Loucy (cell line): ENCODE results near the gene CCL20.

Experiments
- H2AFZ ChIP-seq: fragments of 200-600 bp; sonication (generic); 2 replicates; pipeline ENCODE4 v1.6.0; 2016; ENCODE audit warnings: antibody characterized with exemption, mild to moderate bottlenecking, low read length, moderate library complexity
- H3F3A ChIP-seq: fragments of 200-600 bp; 2 replicates; pipeline ENCODE4 v1.6.0; 2016; ENCODE audit warnings: antibody characterized with exemption, low read depth, mild to moderate bottlenecking
- H3K27me3 ChIP-seq: fragments of 200-600 bp; sonication (generic); 2 replicates; pipeline ENCODE4 v1.6.1; 2014; ENCODE audit warnings: low read length, mild to moderate bottlenecking; ENCODE audit not compliant: insufficient read depth, poor library complexity, severe bottlenecking
- H3K36me3 ChIP-seq: fragments of 200-600 bp; sonication (generic); 2 replicates; pipeline ENCODE4 v1.6.1; 2016; ENCODE audit warnings: low read length; ENCODE audit not compliant: insufficient read depth
- H3K4me1 ChIP-seq: fragments of 200-600 bp; sonication (generic); 2 replicates; pipeline ENCODE4 v1.5.1; 2014; ENCODE audit warnings: low read length, mild to moderate bottlenecking; ENCODE audit not compliant: insufficient read depth, poor library complexity, severe bottlenecking
- H3K4me2 ChIP-seq: fragments of 200-600 bp; sonication (generic); 2 replicates; pipeline ENCODE4 v1.6.0; 2014; ENCODE audit warnings: antibody characterized with exemption, low read length, low read depth, mild to moderate bottlenecking; ENCODE audit not compliant: poor library complexity, severe bottlenecking
- H3K4me3 ChIP-seq: fragments of 200-600 bp; sonication (generic); 2 replicates; pipeline ENCODE4 v1.5.1; 2014; ENCODE audit warnings: low read length, mild to moderate bottlenecking, mixed read lengths; ENCODE audit not compliant: poor library complexity, severe bottlenecking
- H3K79me2 ChIP-seq: fragments of 200-600 bp; sonication (generic); 2 replicates; pipeline ENCODE4 v1.6.1; 2014; ENCODE audit warnings: low read length; ENCODE audit not compliant: insufficient read depth
- H3K9ac ChIP-seq: fragments of 200-600 bp; sonication (generic); 2 replicates; pipeline ENCODE4 v1.6.0; 2014; ENCODE audit warnings: mild to moderate bottlenecking, low read depth, low read length, moderate library complexity; ENCODE audit not compliant: poor library complexity, severe bottlenecking
- H3K9me2 ChIP-seq: fragments of 200-600 bp; sonication (generic); replicated peaks from 2 replicates; pipeline ENCODE4 v1.6.1; 2016; ENCODE audit warnings: low read depth, low read length, mixed read lengths
- H3K9me3 ChIP-seq: fragments of 200-600 bp; sonication (generic); 2 replicates; pipeline ENCODE4 v1.6.1; 2014; ENCODE audit warnings: mild to moderate bottlenecking, antibody characterized with exemption, low read length, low read depth; ENCODE audit not compliant: insufficient read depth
- H4K20me1 ChIP-seq: fragments of 200-600 bp; sonication (generic); 2 replicates; pipeline ENCODE4 v1.6.0; 2014; ENCODE audit warnings: antibody characterized with exemption, low read length, mild to moderate bottlenecking; ENCODE audit not compliant: insufficient read depth, poor library complexity, severe bottlenecking
- CTCF ChIP-seq: fragments of 200-600 bp; sonication (generic); conservative IDR thresholded peaks from 2 replicates; pipeline ENCODE4 v1.5.1; 2014; ENCODE audit warnings: mild to moderate bottlenecking, antibody characterized with exemption, low read length
- EZH2phosphoT487 ChIP-seq: fragments of 200-600 bp; IDR thresholded peaks from 2 replicates; pipeline ENCODE4 v1.6.1; 2018; ENCODE audit warnings: antibody characterized with exemption, mild to moderate bottlenecking, moderate library complexity, borderline replicate concordance

CCL20 gene

DNA sequence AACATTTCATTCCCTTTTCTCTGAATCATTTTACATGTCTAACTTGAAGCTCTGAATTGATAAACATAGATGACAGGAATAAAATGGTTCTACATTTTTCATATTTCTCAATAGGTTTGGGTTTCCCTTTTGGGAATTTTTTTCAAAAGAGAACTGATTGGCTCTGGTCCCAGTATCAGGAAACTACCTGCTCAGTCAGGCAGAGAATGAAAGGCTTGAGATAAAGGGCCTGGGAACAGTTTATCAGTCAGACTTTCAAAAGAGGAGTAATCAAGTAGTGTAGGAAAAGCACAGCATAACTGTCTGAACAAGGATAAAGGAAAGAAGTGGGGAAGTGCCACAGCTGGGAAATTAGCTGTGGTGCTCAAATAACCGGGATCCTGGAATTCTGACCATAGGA lies 28.3 kb upstream of the CCL20 start:
- no peaks in the 10 kb centered on the region for H3K9me3 ChIP-seq

GRCh38 chr2:227788561-227789018 lies 25.1 kb upstream of the CCL20 start:
- TF ChIP-seq EZH2phosphoT487 (no peak), CTCF (no peak)
- Histone ChIP-seq H3K4me1 (no peaks in the 10 kb centered on the region), H3K4me2 (no peak overlapping the region)

More for the DNA sequence above, 28.3 kb upstream of the CCL20 start:
- no peaks in the 10 kb centered on the region for H3K79me2 ChIP-seq
- no peaks in the 10 kb centered on the region for H3K4me1 ChIP-seq
- no peaks in the 10 kb centered on the region for H4K20me1 ChIP-seq
- H3K4me3 ChIP-seq = no peak overlapping the region
- H3K36me3 ChIP-seq = no peaks in the 10 kb centered on the region
- H3F3A ChIP-seq = no peaks in the 10 kb centered on the region
- H3K4me2 ChIP-seq = no peak overlapping the region
- TF ChIP-seq EZH2phosphoT487 = no peak
- TF ChIP-seq CTCF = no peak
- H3K27me3 ChIP-seq = no peaks in the 10 kb centered on the region
- no peaks in the 10 kb centered on the region for H3K9me2 ChIP-seq
- H3K9ac ChIP-seq = no peak overlapping the region
- no peak overlapping the region for H2AFZ ChIP-seq

DNA sequence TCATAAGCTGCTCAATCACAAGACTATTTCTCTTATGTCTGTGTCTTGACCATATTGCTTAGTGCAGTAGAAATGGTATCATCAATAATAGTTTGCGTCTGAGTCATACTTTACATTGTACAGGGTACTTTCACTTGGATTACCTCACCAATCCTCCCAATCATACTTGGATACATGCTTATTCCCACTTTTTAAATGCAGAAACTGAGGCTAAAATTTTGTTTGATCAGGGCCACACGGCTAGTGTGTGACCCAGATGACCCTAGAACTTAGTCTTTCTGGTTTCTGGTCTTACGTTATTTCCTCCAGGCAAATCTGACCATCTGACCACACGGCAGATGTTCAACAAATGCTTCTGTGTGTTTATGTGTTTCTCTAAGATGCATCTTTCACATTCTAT lies 23.8 kb upstream of the CCL20 start:
- no peak overlapping the region for H3K9ac ChIP-seq
- H3F3A ChIP-seq = no peaks in the 10 kb centered on the region
- H3K9me2 ChIP-seq = no peaks in the 10 kb centered on the region
- H3K4me1 ChIP-seq = no peaks in the 10 kb centered on the region
- no peaks in the 10 kb centered on the region for H3K36me3 ChIP-seq
- no peak overlapping the region for H3K4me2 ChIP-seq
- H3K4me3 ChIP-seq = no peak overlapping the region
- H2AFZ ChIP-seq = no peak overlapping the region
- no peaks in the 10 kb centered on the region for H3K9me3 ChIP-seq
- no peaks in the 10 kb centered on the region for H3K79me2 ChIP-seq
- no peaks in the 10 kb centered on the region for H3K27me3 ChIP-seq
- H4K20me1 ChIP-seq = no peaks in the 10 kb centered on the region
- TF ChIP-seq EZH2phosphoT487 (no peak), CTCF (no peak)

More at GRCh38 chr2:227788561-227789018, 25.1 kb upstream of the CCL20 start:
- no peaks in the 10 kb centered on the region for H3K79me2 ChIP-seq
- no peaks in the 10 kb centered on the region for H3K9me2 ChIP-seq
- H3F3A ChIP-seq = no peaks in the 10 kb centered on the region
- H3K27me3 ChIP-seq = no peaks in the 10 kb centered on the region
- no peaks in the 10 kb centered on the region for H4K20me1 ChIP-seq
- H3K4me3 ChIP-seq = no peak overlapping the region
- no peaks in the 10 kb centered on the region for H3K36me3 ChIP-seq
- no peak overlapping the region for H3K9ac ChIP-seq
- no peak overlapping the region for H2AFZ ChIP-seq
- no peaks in the 10 kb centered on the region for H3K9me3 ChIP-seq
